H9 (cell line): ENCODE data around the gene OR5B3. TPM values are rescaled to one million over a fixed set of nuclear protein-coding genes. Genes with fewer than 3 reads are reported as not detected.

ENCODE experiments used
- DNase-seq: peaks from one replicate; pipeline ENCODE4 v3.0.0-alpha.2; 2017
- H2AFZ ChIP-seq: one replicate; pipeline ENCODE4 v1.6.1; 2013; ENCODE audit warnings: mild to moderate bottlenecking, low read length, control low read depth, moderate library complexity
- H2AK5ac ChIP-seq: 2 replicates; pipeline ENCODE4 v1.6.1; 2013; ENCODE audit warnings: low read length, control low read depth, mixed read lengths; ENCODE audit not compliant: insufficient read length
- H2BK120ac ChIP-seq: one replicate; pipeline ENCODE4 v1.6.1; 2013; ENCODE audit warnings: low read depth, mild to moderate bottlenecking, low read length, control low read depth, inconsistent platforms; ENCODE audit not compliant: poor library complexity, severe bottlenecking
- H2BK12ac ChIP-seq: 2 replicates; pipeline ENCODE4 v1.6.1; 2013; ENCODE audit warnings: low read length, control low read depth, mixed read lengths, low read depth; ENCODE audit not compliant: insufficient read length
- H2BK15ac ChIP-seq: 2 replicates; pipeline ENCODE4 v1.6.1; 2013; ENCODE audit warnings: low read depth, low read length, control low read depth
- H2BK20ac ChIP-seq: one replicate; pipeline ENCODE4 v1.6.1; 2013; ENCODE audit warnings: low read depth, mild to moderate bottlenecking, low read length, control low read depth, inconsistent platforms; ENCODE audit not compliant: poor library complexity, severe bottlenecking
- H2BK5ac ChIP-seq: 2 replicates; pipeline ENCODE4 v1.6.1; 2013; ENCODE audit warnings: low read length, control low read depth, mixed read lengths; ENCODE audit not compliant: insufficient read length
- H3K14ac ChIP-seq: 2 replicates; pipeline ENCODE4 v1.6.1; 2013; ENCODE audit warnings: low read length, control low read depth; ENCODE audit not compliant: insufficient read depth
- H3K18ac ChIP-seq: 2 replicates; pipeline ENCODE4 v1.6.1; 2013; ENCODE audit warnings: low read depth, mild to moderate bottlenecking, mixed read lengths, low read length, control low read depth; ENCODE audit not compliant: insufficient read length
- H3K23ac ChIP-seq: 2 replicates; pipeline ENCODE4 v1.6.1; 2013; ENCODE audit warnings: low read length, control low read depth, mixed read lengths, low read depth; ENCODE audit not compliant: insufficient read length
- H3K23me2 ChIP-seq: 2 replicates; pipeline ENCODE4 v1.6.1; 2013; ENCODE audit warnings: low read depth, mild to moderate bottlenecking, mixed read lengths, low read length, control low read depth; ENCODE audit not compliant: insufficient read length, poor library complexity, severe bottlenecking
- H3K27ac ChIP-seq: 2 replicates; pipeline ENCODE4 v1.5.1; 2013; ENCODE audit warnings: low read length, control low read depth, mixed read lengths, low read depth; ENCODE audit not compliant: insufficient read length
- H3K27me3 ChIP-seq: 2 replicates; pipeline ENCODE4 v1.6.1; 2013; ENCODE audit warnings: low read length, control low read depth, inconsistent platforms; ENCODE audit not compliant: insufficient read depth
- H3K4ac ChIP-seq: 2 replicates; pipeline ENCODE4 v1.6.1; 2013; ENCODE audit warnings: low read depth, mild to moderate bottlenecking, control low read depth, inconsistent platforms, low read length, moderate library complexity
- H3K4me1 ChIP-seq: 2 replicates; pipeline ENCODE4 v1.6.1; 2013; ENCODE audit warnings: low read length, control low read depth, inconsistent platforms; ENCODE audit not compliant: insufficient read depth
- H3K4me2 ChIP-seq: 2 replicates; pipeline ENCODE4 v1.6.1; 2013; ENCODE audit warnings: low read length, control low read depth, mixed read lengths; ENCODE audit not compliant: insufficient read length, insufficient read depth
- H3K56ac ChIP-seq: 2 replicates; pipeline ENCODE4 v1.6.1; 2013; ENCODE audit warnings: low read depth, mild to moderate bottlenecking, mixed read lengths, low read length, control low read depth; ENCODE audit not compliant: insufficient read length
- H3K79me1 ChIP-seq: 2 replicates; pipeline ENCODE4 v1.6.1; 2013; ENCODE audit warnings: low read depth, mild to moderate bottlenecking, moderate library complexity, low read length, control low read depth, inconsistent platforms; ENCODE audit not compliant: insufficient read depth, poor library complexity, severe bottlenecking
- H3K79me2 ChIP-seq: 2 replicates; pipeline ENCODE4 v1.6.1; 2013; ENCODE audit warnings: low read length, control low read depth, inconsistent platforms; ENCODE audit not compliant: insufficient read depth
- H3K9ac ChIP-seq: 2 replicates; pipeline ENCODE4 v1.6.1; 2013; ENCODE audit warnings: low read length, control low read depth, mixed read lengths; ENCODE audit not compliant: insufficient read length; ENCODE audit errors: extremely low read depth
- H3K9me3 ChIP-seq: one replicate; pipeline ENCODE4 v1.6.1; 2013; ENCODE audit warnings: low read depth, low read length, inconsistent platforms; ENCODE audit not compliant: control insufficient read depth
- H3T11ph ChIP-seq: one replicate; pipeline ENCODE4 v1.6.1; 2013; ENCODE audit warnings: mild to moderate bottlenecking, low read length, control low read depth, inconsistent platforms
- H4K20me1 ChIP-seq: one replicate; pipeline ENCODE4 v1.6.1; 2013; ENCODE audit not compliant: control insufficient read depth, insufficient read length, insufficient read depth
- H4K5ac ChIP-seq: 2 replicates; pipeline ENCODE4 v1.6.1; 2013; ENCODE audit warnings: low read depth, mild to moderate bottlenecking, mixed read lengths, low read length, control low read depth; ENCODE audit not compliant: insufficient read length
- H4K8ac ChIP-seq: replicated peaks from 2 replicates; pipeline ENCODE4 v1.6.1; 2013; ENCODE audit warnings: low read length, control low read depth, mixed read lengths, low read depth; ENCODE audit not compliant: insufficient read length
- H4K91ac ChIP-seq: 2 replicates; pipeline ENCODE4 v1.6.1; 2013; ENCODE audit warnings: low read depth, mild to moderate bottlenecking, moderate library complexity, mixed read lengths, low read length, control low read depth; ENCODE audit not compliant: insufficient read length
- H3K27ac Mint-ChIP-seq, 3 experiments: 2 replicates in 2 of 3; 3 replicates in 1 of 3; pipeline ENCODE4 v1.8.0; 2020 to 2021; ENCODE audit warnings: mixed read lengths in 3 of 3, mild to moderate bottlenecking in 1 of 3, moderate library complexity in 1 of 3
- H3K27me3 Mint-ChIP-seq: 2 replicates; pipeline ENCODE4 v1.8.0; 2021; ENCODE audit warnings: low read depth, mild to moderate bottlenecking, moderate library complexity, mixed read lengths
- H3K36me3 Mint-ChIP-seq, 3 experiments: 2 replicates in 2 of 3; 3 replicates in 1 of 3; pipeline ENCODE4 v1.8.0; 2020 to 2021; ENCODE audit warnings: low read depth in 3 of 3, mixed read lengths in 3 of 3; ENCODE audit not compliant: insufficient read depth in 1 of 3
- H3K4me1 Mint-ChIP-seq, 2 experiments: 2 replicates each; pipeline ENCODE4 v1.8.0; 2020; ENCODE audit warnings: mixed read lengths in 2 of 2
- H3K4me3 Mint-ChIP-seq, 2 experiments: 2 replicates in 1 of 2; 3 replicates in 1 of 2; pipeline ENCODE4 v1.8.0; 2020 to 2021; ENCODE audit warnings: mild to moderate bottlenecking in 2 of 2, mixed read lengths in 2 of 2, moderate library complexity in 1 of 2
- H3K9me3 Mint-ChIP-seq, 2 experiments: 2 replicates in 1 of 2; 3 replicates in 1 of 2; pipeline ENCODE4 v1.8.0; 2020; ENCODE audit warnings: mild to moderate bottlenecking in 2 of 2, mixed read lengths in 2 of 2, moderate library complexity in 1 of 2
- CTCF ChIP-seq: fragments of 200-600 bp; sonication (generic); conservative IDR thresholded peaks from 3 replicates; pipeline ENCODE4 v1.8.0; 2021; ENCODE audit warnings: antibody characterized with exemption, mild to moderate bottlenecking
- WGBS: extraction: QIAGEN DNeasy Blood & Tissue Kit; methylation state at CpG from one replicate; pipeline ENCODE4 v1.1.7; 2013; ENCODE audit warnings: missing lambda C conversion rate, low lambda C conversion rate, mixed read lengths; ENCODE audit not compliant: insufficient read length; ENCODE audit errors: extremely low coverage; 5-methylcytosine and 5-hydroxymethylcytosine counted together
- long read RNA-seq: library from polyadenylated mRNA; unstranded; transcript quantifications from one replicate; pipeline ENCODE4 v2.0.0, GENCODE V29; 2020
- total RNA-seq: library from RNA; stranded (reverse); gene quantifications from 2 replicates; pipeline ENCODE4 v1.2.1, GENCODE V29; 2021

The OR5B3 gene
- not detected in 2 replicates for total RNA-seq
- long read RNA-seq = 0 reads

DNA sequence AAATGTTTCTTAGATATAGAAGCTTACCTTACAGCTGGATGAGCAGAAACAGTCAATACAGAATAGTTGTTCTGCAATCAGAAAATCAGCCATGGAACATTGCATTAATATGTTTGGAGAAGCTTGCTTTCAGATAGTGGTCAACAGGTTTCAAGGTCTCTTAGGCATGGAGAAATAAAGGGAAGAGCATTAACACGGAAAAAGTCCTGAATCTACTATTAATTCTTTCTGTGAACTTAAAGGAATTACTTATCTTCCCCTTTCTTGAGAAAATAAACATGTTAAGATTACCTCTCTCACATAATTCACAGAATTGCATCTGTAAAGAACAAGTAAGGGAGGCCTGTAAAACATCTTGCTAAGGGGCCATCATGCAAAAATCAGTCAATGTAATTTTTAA, at the start of gene OR5B3:
OR5B3 (minus strand) TSS at position 101 of the 400 bp plus-strand sequence. CDS start 3,465 bp downstream, outside the sequence.
- no peak within 1 kb of the TSS for H3K27ac ChIP-seq
- no peak within 1 kb of the TSS for H4K8ac ChIP-seq
- no peak within 1 kb of the TSS for H3K14ac ChIP-seq
- H2BK20ac ChIP-seq = no peak within 1 kb of the TSS
- H3K4ac ChIP-seq = no peak within 1 kb of the TSS
- peaks cover 14 to 24% of the 10 kb centered on the region in 2 experiments for H3K9me3 Mint-ChIP-seq
- no peaks in the 10 kb centered on the region for H3K79me1 ChIP-seq
- H3K18ac ChIP-seq = no peak within 1 kb of the TSS
- DNase-seq = no peak
- H3K4me1 Mint-ChIP-seq = no peaks in the 10 kb centered on the region
- WGBS = no CpG with 5 or more reads among the region's 1 CpG
- H3K23ac ChIP-seq = no peak within 1 kb of the TSS
- no peak within 1 kb of the TSS for H4K5ac ChIP-seq
- no peak within 1 kb of the TSS for H2AFZ ChIP-seq
- no peak for TF ChIP-seq CTCF
- H3K4me2 ChIP-seq = no peak within 1 kb of the TSS
- no peaks in the 10 kb centered on the region for H4K20me1 ChIP-seq
- H3K56ac ChIP-seq = no peak within 1 kb of the TSS
- H3K36me3 Mint-ChIP-seq = peaks cover 3 to 17% (median 5%) of the 10 kb centered on the region in 3 experiments; a peak in 4 of 7 replicates
- H4K91ac ChIP-seq = no peak within 1 kb of the TSS
- H2BK120ac ChIP-seq = no peak within 1 kb of the TSS
- no peak within 1 kb of the TSS for H2BK12ac ChIP-seq
- H2BK5ac ChIP-seq = no peak within 1 kb of the TSS
- no peak within 1 kb of the TSS for H3K27ac Mint-ChIP-seq
- H3K4me3 Mint-ChIP-seq = no peak within 1 kb of the TSS
- no peaks in the 10 kb centered on the region for H3K79me2 ChIP-seq
- H3K9me3 ChIP-seq = no peaks in the 10 kb centered on the region
- H3K9ac ChIP-seq = no peak within 1 kb of the TSS
- no peaks in the 10 kb centered on the region for H3K27me3 ChIP-seq
- H3K4me1 ChIP-seq = no peaks in the 10 kb centered on the region
- no peaks in the 10 kb centered on the region for H3K23me2 ChIP-seq
- H2AK5ac ChIP-seq = no peak within 1 kb of the TSS
- H3K27me3 Mint-ChIP-seq = no peaks in the 10 kb centered on the region
- H3T11ph ChIP-seq = no peak within 1 kb of the TSS
- H2BK15ac ChIP-seq = no peak within 1 kb of the TSS
